Suppressor macrophage treated with lipopolysaccharide for 4 hours (primary cell): ENCODE results near the gene CALD1.

Experiments
- DNase-seq: peaks from one replicate; pipeline ENCODE4 v3.0.0-alpha.2; 2020

The CALD1 gene

DNA sequence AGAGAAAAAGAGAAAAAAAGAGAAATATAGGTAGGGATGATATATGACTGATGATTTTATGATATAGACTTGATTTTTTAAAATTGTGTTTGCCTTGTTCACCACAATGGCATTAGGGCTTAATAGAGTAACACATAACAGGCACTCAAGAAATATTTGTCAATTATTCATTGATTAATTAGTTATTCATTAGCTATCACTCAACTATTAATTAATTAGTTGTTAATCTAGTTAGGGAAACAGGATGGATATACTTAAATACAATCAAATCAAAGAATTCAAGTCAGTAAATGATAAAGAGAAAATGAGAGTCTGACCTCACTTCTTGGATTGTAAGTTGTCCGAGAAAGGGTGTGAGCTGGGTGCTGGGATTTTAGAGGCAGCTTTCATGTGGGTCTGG lies 15.1 kb upstream of the CALD1 start:
- DNase-seq, result no peak

DNA sequence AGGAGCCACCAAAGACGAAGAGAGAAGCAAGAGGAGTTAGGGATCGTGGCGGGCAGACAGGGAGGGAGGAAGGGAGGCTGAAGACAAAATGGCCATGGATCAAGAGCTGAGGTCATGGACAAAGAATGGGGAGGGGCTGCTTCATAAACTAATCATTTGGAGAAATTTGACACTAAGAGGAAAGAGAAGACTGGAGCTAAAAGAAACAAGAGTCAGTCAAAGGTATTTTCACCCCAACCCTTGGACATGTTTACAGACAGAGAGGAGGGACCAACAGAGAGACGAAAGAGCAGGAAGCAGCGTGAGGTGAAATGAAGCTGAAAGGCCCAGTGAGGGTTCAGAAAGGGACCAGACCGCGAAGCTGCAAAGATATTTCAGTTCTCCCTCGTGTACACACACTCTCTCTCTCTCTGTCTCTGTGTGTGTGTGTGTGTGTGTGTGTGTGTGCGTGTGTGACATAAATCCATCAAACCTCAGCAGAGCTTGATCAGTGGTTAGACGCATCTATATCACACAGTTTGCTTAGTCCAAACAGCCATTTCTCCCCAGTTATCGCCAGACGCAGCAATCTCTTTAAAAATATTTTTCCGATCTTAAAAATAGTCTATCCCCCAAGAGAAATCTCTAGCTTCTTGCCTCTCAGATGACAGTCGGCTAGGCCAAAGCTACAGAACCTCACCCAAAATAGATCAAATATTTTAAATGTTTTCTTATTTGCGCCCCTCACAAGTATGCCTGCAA lies 12.5 kb upstream of the CALD1 start:
- DNase-seq, result no peak

DNA sequence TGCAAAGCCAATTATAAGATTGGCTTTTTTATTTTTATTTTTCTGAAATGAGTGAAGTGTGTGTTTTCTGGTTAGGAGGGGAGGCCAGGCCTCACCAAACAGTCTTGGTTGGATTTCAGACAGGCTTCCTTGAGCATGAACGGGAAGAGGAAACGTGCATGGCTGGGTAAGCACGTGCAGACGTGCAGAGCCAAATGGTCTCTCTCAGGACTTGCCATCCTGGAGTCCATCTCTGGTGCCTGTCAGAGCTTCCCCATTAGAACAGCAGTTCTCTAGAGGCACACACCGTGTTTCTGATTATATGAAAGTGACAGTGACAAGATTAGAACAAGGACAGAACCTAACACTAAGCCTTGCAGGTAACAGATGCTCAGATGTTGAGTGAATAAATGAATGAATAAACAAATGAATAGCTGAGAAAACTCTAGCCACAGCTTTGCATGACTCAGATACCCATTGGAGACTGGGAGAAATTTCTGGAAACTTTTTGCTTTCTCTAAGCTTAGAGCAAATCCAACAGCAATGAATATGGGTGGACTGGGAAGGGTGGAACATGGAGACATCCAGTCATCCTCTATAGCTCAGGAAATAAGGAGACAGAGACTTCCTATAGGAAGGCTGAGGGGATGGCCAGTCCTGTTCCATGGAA lies 11.8 kb upstream of the CALD1 start:
- no peak for DNase-seq

DNA sequence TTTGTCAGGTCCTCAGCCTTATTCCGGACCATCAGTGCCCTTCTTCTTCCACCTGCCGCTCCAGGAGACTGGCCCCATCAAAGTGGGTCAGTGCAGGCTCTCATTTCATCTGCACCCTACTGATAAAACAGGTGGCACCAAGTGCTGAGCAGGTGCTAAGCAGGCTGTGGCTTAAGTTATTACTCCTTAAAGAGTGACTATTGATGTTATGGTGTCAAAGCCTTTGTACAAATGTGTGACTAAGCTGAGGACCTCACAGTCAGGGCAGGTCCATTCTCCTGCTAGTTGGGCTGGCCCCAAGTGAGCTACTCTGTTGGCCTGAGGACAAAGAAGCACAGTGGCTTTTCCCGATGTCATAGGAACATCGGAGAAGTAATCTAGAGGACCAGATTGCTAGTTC lies 11.2 kb upstream of the CALD1 start:
- DNase-seq, result no peak

DNA sequence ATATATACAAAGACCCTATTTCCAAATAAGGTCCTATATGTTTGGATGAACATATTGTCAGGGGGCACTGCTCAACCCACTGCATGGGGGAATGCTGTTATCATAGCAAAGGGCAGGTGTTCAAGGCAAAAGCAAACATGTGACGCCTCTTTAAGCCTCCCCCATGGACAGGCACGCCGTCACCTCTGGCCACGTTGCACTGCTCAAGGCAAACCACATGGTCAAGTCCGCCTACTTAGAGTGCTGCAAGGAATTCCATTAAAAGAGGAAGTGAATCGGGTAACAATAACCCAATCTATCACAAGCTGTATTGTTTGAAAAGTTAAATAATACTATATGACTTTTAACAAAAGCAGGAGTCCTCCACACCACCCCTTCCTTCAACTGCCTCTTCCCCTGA lies 8.8 kb upstream of the CALD1 start:
- DNase-seq, result peak; percentile 31

DNA sequence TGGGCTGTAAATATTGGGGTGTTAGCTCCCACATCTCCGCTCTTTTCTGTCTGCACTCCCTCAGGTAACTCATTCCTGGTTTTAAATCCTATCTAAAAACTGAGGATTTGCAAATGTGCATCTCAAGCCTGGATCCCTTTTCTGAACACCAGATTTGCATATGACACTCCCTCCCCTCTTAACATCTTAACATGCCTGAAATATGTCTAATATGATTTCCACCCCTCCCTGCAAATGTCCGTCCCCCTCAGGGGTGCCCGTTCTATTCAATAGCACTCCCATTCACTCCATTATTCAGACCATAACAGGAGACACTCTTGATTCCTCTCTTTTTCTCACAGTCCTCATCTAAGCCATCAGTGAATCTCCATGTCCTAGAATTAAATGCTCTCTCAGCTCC lies 8.3 kb upstream of the CALD1 start:
- no peak for DNase-seq

DNA sequence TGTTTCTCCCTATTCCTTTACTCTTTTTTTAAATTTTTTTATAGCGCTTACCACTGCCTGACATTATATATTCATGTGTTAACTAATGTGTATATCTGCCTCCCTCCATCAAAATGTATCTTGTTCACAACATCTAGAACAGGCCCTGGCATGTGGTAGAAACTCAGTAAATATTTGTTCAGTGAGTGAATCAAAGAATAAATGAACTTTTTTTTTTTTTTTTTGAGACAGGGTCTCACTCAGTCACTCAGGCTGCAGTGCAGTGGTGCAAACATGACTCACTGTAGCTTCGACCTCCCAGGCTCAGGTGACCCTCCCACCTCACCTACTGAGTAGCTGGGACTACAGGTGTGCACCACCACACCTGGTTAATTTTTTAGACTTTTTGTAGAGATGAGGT lies 7.5 kb upstream of the CALD1 start:
- no peak for DNase-seq

DNA sequence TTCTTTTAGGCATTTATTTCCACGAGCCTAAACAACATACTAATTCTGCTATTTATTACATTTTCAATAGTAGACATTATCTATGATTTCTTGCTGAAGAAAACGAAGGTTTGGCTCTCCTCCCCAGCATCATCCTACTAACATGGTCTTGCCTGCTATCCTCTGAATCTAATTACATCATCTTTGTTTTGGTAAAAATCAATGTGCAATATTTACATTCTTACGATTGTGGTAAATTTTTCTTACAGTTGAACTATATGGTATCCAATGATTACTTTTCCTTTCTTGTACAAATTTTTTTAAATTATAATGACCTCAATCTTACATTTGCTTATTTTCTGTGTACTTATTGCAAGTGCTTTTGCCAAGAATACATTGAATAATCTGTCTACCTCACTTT lies 7.0 kb upstream of the CALD1 start:
- no peak for DNase-seq

DNA sequence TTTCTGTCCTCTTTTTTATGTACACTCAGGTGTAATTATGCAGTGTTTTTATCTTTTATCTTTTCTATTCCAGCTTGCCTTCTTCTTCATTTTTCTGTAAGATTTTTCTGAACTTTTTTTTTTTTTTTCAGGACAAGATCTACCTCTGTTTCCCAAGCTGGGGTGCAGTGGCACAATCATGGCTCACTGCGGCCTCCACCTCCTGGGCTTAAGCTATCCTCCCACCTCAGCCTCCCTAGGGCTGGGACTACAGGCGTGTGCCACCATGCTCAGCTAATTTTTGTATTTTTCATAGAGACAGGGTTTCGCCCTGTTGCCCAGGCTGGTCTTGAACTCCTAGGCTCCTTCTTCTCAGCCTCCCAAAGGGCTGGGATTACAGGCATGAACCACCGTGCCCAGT lies 6.3 kb upstream of the CALD1 start:
- no peak for DNase-seq

DNA sequence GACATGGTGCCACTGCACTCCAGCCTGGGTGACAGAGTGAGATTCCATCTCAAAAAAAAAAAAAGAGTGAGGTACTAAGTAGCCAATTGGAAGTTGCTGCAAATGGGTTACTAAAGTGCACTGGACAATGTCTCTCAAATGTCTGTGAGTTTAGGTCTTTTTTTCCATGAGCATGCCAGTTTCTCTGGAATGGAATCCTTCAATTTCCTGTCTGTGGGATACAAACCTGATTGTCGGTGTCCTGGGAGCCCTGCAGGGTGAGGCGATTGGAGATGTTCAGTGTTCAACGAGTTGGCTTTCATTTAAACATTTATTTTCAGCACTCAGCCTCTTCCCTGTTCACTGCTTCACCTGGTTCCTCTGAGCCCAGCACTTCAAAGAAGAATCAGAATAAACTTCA lies 5.3 kb upstream of the CALD1 start:
- no peak for DNase-seq

DNA sequence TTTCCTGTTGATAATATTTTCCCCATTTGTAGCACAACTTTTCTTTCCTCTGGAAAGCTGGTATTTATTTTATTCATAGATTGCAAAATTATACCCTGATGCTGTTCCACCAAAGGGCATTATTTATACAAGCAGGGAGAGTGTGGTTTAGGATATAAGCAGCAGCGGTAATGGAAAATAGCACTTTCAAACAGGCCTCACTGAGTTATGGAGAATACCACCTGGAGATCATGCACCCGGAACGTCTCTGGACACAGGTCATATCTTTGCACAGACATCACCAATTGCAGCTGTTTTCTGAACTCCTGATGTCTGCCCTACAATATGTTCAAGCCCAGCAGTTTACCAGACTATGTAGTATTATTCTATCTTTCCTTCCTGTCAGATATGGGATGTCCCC lies 2.0 kb upstream of the CALD1 start:
- DNase-seq, result no peak

DNA sequence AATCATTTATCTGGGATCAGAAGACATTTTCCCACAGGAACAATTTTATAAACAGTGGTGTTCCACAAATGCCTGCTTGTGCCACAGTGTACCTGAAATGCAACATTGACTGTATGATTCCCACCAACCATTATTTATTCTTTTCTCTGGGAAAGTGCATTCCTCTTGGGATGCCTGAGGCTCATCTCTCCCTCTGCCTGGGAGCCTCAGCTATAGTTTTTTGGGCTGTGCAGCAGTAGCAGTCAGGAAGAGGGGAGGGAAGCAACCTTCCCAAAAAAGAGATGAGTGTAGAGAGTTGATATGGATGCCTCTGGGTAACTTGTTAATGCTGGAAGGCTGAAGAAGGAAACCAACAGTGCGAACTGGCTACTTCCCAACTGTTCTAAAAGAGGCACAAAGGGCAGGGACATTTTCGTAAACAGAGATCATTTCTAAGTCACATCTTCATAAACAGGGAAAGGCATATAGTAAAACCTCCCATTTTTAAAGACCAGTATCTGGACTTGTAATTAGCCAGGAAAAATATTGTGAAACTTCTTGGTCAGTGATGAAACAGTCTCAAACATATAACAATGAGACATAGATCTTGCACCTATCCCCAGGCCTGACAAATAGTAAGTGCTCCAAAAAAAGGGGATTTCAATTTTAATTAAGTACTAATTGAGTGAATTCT lies 1.4 kb upstream of the CALD1 start:
- no peak for DNase-seq

DNA sequence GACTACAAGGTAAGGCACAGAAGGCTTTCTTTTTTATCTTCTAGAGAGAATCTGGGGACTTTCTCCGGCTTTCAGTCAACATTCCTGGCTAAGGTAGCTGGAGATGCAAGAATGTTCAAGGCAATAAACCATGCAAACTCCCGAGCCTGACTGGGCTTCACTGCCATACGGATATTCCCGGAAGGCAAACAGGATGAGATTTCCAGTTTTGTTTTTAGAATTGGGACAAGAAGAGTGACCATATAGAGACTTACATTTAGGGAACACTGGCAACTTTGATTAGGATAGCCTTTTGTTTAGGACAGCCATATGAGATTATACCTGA lies 269 bp downstream of the CALD1 start:
- no peak for DNase-seq

DNA sequence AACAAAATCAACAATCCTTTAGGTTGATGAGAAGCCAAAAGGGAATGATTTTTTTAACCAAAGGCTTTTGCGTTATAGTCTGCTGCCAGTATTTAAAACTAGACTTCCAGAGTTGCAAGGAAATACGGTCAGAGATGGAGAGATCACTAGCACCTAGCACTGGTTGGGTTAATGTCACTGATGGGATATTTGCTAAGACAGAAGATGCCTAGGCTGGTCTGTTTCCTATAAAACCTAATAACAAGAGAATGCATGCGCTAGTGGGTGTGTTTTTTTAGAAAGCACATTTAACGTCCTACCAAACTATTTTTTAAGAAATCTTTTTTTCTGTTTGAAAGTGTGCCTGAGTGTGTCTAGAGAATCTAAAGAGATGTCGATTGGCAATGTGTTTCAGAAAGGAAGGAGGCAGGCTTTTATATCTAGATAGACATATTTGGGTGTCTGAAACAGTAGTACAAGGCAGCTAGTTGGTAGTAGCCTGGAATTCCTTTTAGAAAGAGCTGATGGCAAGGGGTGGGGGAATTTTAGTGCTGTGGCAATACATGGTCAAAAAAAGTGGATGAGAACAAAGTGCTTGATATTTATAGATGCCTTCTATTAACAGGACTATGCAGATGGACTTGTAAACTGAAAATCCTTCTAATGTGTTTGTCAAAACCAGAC lies 863 bp downstream of the CALD1 start:
- DNase-seq, result no peak

DNA sequence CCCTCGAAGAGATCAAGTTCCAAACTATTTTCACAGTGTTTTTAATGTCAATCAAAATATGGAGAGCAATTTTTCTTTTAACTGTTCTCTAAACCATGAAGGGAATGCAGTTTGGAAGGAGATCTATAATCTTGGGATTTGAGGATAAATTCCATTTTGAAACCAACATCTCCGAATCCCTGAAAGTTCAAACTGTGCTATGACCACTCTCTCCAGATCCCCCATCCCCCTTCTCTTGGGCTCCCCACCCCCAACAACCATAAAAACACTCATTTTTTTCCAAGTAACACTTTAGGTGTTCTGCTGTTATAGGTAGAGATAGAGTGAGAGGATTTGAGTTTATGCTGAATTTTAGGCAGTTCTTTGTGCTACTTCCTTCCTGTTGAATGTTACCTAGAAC lies 1.7 kb downstream of the CALD1 start:
- DNase-seq, result no peak

DNA sequence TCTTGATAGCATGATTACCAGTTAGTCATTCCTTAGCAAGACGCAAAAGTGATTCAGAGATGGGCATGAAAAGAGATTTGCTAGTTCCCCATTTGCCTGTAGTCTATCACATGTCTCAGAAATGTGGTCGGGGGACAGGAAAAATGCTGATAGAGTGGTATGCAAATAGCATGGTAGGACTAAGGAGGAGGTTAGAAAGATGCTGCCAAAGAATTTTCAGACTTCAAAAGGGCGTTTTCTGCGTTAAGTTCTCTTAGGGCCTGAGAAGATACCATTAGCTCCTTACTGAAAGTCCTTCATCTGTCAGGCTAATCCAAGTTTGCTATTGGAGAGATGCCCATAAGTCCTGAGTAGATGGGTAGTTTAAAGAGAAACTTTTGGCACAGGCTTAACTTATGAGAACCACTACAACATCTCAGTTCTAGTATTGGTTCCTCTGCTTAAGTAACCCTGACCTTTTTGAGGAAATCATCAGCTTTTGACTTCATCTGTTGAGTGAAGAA lies 2.7 kb downstream of the CALD1 start:
- peak; percentile 51 for DNase-seq

DNA sequence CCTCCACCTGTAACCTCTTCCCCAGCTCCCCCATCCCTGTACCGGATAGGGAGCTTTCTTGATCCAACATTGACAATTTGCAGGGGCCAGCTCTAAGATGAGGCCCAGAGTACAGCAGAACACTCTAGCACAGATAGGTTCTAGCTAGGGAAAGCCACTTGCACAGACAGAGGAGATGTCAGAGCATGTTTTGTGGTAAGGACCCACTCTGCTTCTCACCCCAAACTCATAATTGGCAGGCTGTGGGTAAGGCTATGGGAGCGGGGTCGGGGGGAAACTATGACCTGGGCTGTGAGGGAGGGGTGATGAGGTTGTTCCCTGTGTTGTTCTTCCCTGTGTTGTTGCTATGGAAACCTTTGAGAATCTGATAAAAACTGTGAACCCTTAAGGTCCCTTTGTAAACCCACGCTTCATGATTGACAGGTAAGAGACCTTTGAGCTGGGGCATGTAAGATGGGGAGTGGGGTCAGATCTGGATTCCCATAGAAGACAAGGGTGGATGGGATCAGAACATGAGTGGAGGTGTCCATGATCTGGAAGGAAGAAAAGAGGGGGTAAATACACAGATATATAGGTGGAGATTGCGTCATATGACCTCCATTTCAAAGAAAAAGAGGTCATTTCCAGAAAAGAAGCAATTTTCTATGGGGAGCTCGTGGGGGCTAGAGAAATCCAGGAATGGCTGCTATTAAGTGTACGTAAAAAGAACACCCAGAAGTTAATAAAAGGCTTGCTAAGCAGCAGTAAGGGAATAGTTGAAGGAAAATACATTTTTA lies 4.0 kb downstream of the CALD1 start:
- no peak for DNase-seq

DNA sequence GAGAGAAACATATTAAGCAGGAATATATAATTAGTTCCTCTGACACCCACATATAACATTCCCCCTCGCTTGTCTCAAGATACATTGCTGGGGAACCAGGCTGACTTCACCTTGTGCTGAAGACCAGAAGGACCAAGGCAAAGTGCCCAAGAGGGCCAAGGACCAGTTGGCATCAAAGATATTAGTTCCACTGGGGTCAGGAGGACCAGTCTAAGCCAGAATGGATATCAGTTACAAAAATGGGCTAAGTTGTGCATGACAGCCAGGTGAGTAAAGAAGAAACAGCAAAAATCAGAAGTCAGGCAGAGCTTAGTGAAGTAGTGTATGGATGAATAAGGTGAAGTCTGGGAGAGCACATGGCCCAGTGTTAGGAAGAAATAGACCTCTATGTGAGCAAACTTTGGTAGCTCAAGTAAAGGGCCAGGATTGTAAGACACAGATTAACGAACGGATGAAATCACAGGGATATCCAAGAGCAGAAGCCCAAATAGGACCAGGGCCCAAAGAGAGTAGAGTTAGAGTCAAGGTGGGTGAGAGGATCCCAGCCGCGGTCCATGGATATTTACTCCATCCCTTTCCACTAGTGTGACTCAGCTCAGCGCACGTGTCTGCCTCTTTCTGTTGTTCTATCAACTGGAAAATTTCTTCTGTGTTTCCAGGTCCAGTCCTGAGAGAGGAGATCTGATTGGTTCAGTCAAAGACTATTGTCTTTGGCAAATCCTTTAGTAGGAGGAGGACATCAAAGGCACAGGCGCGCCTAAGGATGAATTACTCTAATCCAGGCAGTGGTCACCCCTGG lies 5.0 kb downstream of the CALD1 start:
- DNase-seq, result no peak

DNA sequence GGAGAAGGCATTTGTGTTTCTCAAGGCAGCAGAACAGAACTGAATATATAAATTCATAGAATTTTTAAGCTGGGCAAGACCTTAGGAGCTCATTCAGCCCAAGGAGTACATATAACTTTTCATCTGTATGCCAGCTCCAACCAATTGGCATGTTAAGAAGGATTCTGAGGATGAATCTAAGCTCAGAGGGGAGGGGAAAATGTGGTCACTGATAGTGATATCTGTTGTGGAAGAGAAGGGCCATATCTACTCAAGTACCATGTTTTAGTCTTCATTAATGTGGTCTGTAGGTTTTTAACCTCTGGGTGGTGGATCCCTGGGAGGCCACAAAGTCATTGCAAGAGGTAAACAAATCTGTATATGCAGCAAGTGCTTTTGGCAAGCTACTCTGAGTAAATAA lies 6.4 kb downstream of the CALD1 start:
- DNase-seq, result no peak

DNA sequence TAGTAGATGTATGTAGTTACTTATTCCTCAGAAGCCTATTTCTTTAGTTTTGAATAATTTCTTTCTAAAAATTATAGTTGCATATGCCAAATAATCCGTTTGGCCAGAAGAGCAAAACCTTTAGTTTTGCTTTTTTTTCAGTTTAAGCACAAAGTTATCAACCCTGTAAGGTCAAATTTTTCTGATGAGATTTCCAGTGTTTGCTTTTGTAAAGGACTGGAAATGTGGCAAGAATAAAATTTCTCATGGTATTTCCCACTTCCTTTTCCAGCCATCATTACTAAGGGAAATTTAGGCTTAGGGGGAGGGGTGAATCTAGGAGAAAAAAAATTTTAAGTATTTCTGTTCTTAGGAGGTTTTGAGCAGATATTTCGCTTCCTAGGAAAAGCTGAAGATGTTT lies 7.6 kb downstream of the CALD1 start:
- DNase-seq, result peak; percentile 53

DNA sequence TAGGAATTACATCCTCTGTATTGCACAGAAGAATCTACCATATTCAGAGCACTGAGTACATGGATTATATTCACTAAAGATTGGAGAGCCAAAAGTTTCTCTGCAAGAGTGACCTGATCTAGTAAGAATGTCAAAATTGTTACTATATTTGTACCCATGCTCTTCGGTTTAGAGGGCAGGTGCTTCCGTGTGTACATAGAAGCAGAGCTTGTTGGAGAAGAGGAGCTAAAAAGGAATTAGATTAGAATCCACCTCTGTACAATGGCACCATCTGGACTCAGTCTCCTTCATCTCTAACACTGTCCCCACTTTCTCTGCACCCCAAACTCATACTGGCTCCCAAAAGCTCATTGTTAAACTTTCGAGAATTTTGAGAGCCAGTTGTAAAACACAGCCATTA lies 8.3 kb downstream of the CALD1 start:
- no peak for DNase-seq

DNA sequence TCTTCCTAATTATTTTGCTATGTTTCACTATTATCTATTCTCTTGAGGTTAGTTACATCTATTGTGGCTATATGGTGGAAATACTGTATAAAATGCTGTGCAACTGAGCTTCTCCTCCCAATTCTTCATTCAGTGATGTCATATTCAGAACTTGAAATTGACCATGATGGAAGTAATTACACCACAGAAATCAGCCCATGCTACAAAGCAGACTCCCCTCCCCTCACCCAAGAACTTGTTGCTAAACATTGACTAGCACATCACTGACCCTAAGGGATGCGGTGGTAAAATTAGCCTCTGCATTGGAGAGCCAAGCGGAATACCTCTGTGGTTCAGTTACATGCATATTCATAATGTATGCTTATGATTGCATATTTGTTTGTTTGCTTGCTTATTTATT lies 8.8 kb downstream of the CALD1 start:
- DNase-seq, result no peak
